ENCODE results near the gene SIRT3.

- TF ChIP-seq CTCF (IDR thresholded peaks at IDR 0.05) (no peak), POLR2A (IDR thresholded peaks at IDR 0.05) (no peak)
These were observed 17.2 kb upstream of the SIRT3 start for GRCh38 chr11:253160-253885.
